ENCODE measurements around the gene PLEKHJ1. TPM values are rescaled to one million over a fixed set of nuclear protein-coding genes. Genes with fewer than 3 reads are reported as not detected.

PLEKHJ1 gene
- polyA plus RNA-seq, 4 donors: 118 to 307 (median 278) TPM

DNA sequence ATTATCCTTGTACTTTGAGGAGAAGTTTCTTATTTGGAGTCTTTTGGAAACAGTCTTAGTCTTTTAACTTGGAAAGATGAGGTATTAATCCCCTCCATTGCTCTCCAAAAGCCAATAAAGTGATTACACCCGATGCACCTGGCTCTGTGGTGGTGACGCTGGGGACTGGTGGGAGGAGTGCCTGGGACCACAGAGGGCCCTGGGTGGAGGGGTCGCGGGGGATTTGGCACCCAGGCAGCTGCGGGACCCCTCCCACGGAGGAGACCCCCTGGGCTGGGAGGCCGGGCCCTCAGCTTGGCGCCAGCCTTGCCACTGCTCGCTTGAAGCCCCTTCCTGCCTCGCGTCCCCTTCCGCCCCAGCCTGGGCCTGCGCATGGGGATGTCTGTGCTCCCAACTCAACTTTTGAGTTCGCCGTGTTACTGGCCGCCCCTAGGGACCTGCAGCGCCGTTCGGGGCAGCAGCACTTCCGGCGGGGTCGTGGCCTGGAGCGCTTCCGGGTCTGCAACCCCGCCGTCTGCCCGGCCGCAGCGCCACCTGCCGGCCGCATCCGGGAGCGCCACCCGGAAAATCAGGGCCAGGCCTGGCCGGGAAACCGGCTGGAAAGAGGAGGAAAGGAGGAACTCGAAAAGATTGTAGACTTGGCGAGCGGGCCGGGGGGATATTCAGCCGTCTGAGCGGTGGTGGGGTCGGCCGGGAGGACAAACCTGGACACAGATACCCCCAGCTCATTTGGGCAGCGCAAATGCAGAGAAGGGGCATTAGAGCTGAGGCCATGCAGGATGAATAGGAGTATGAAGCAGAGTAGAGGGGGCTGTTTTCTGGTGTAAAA, 37.4 kb upstream of the PLEKHJ1 start:
- H3K36me3 ChIP-seq (ENCODE audit: control insufficient read depth in 3 of 3, insufficient read depth in 2 of 3, low read depth in 1 of 3, low read length in 3 of 3): peaks cover 2 to 51% (median 13%) of the 10 kb centered on the region in 3 donors
- FAIRE-seq (no peak), DNase-seq (peak; percentile 76 to 89)
- H3K4me3 ChIP-seq (ENCODE audit: low read depth in 1 of 3, low read length in 3 of 3): peak overlapping the region in 2 of 3 donors; percentile 1 to 37
- H3K27me3 ChIP-seq (ENCODE audit: control insufficient read depth in 3 of 3, insufficient read depth in 3 of 3, low read length in 3 of 3): no peaks in the 10 kb centered on the region
- H3K9me3 ChIP-seq (ENCODE audit: control insufficient read depth in 2 of 2, insufficient read depth in 1 of 2, low read depth in 1 of 2, low read length in 1 of 2): no peaks in the 10 kb centered on the region
- 6 to 10% (median 7%) methylated on average over 43 to 45 of the region's 45 CpGs for WGBS, 3 donors
- H3K27ac ChIP-seq (ENCODE audit: low read depth in 1 of 3, low read length in 2 of 3): peak overlapping the region; percentile 78 to 81 (median 79)
- H3K4me1 ChIP-seq (ENCODE audit: control insufficient read depth in 3 of 3, insufficient read depth in 2 of 3, low read depth in 1 of 3, low read length in 2 of 3): peaks cover 5 to 32% (median 6%) of the 10 kb centered on the region in 3 donors

GRCh38 chr19:2271234-2272103, 35.3 kb upstream of the PLEKHJ1 start:
- peaks cover 5 to 34% (median 6%) of the 10 kb centered on the region in 3 donors for H3K4me1 ChIP-seq (ENCODE audit: control insufficient read depth in 3 of 3, insufficient read depth in 2 of 3, low read depth in 1 of 3, low read length in 2 of 3)
- 11 to 22% (median 11%) methylated on average over 35 to 43 of the region's 43 CpGs for WGBS, 3 donors

GRCh38 chr19:2270423-2271233, 34.5 kb upstream of the PLEKHJ1 start:
- H3K27me3 ChIP-seq (ENCODE audit: control insufficient read depth in 3 of 3, insufficient read depth in 3 of 3, low read length in 3 of 3): no peaks in the 10 kb centered on the region
- H3K36me3 ChIP-seq (ENCODE audit: control insufficient read depth in 3 of 3, insufficient read depth in 2 of 3, low read depth in 1 of 3, low read length in 3 of 3): peaks cover 2 to 43% (median 13%) of the 10 kb centered on the region in 3 donors
- H3K9me3 ChIP-seq (ENCODE audit: control insufficient read depth in 2 of 2, insufficient read depth in 1 of 2, low read depth in 1 of 2, low read length in 1 of 2): no peaks in the 10 kb centered on the region
- 0 to 1% (median 0%) methylated on average over 32 to 88 of the region's 88 CpGs for WGBS, 3 donors
- DNase-seq (peak; percentile 76 to 92), FAIRE-seq (no peak)
- peaks cover 5 to 34% (median 6%) of the 10 kb centered on the region in 3 donors for H3K4me1 ChIP-seq (ENCODE audit: control insufficient read depth in 3 of 3, insufficient read depth in 2 of 3, low read depth in 1 of 3, low read length in 2 of 3)
- peak overlapping the region; percentile 93 to 100 (median 100) for H3K4me3 ChIP-seq (ENCODE audit: low read depth in 1 of 3, low read length in 3 of 3)
- H3K27ac ChIP-seq (ENCODE audit: low read depth in 1 of 3, low read length in 2 of 3): peak overlapping the region; percentile 96 to 99 (median 98)

More at GRCh38 chr19:2271234-2272103, 35.3 kb upstream of the PLEKHJ1 start:
- Histone ChIP-seq H3K9me3 (ENCODE audit: control insufficient read depth in 2 of 2, insufficient read depth in 1 of 2, low read depth in 1 of 2, low read length in 1 of 2) (no peaks in the 10 kb centered on the region), H3K27me3 (ENCODE audit: control insufficient read depth in 3 of 3, insufficient read depth in 3 of 3, low read length in 3 of 3) (no peaks in the 10 kb centered on the region), H3K27ac (ENCODE audit: low read depth in 1 of 3, low read length in 2 of 3) (peak overlapping the region; percentile 90 to 99 (median 96)), H3K4me3 (ENCODE audit: low read depth in 1 of 3, low read length in 3 of 3) (peak overlapping the region; percentile 93 to 100 (median 100)), H3K36me3 (ENCODE audit: control insufficient read depth in 3 of 3, insufficient read depth in 2 of 3, low read depth in 1 of 3, low read length in 3 of 3) (peaks cover 2 to 47% (median 13%) of the 10 kb centered on the region in 3 donors)
- FAIRE-seq: no peak
- peak; percentile 51 to 62 for DNase-seq

GRCh38 chr19:2270157-2270422, 34.0 kb upstream of the PLEKHJ1 start:
- Histone ChIP-seq H3K9me3 (ENCODE audit: control insufficient read depth in 2 of 2, insufficient read depth in 1 of 2, low read depth in 1 of 2, low read length in 1 of 2) (no peaks in the 10 kb centered on the region), H3K4me3 (ENCODE audit: low read depth in 1 of 3, low read length in 3 of 3) (peak overlapping the region; percentile 93 to 100 (median 100)), H3K27ac (ENCODE audit: low read depth in 1 of 3, low read length in 2 of 3) (peak overlapping the region; percentile 96 to 99 (median 98)), H3K4me1 (ENCODE audit: control insufficient read depth in 3 of 3, insufficient read depth in 2 of 3, low read depth in 1 of 3, low read length in 2 of 3) (peaks cover 5 to 34% (median 6%) of the 10 kb centered on the region in 3 donors), H3K27me3 (ENCODE audit: control insufficient read depth in 3 of 3, insufficient read depth in 3 of 3, low read length in 3 of 3) (no peaks in the 10 kb centered on the region), H3K36me3 (ENCODE audit: control insufficient read depth in 3 of 3, insufficient read depth in 2 of 3, low read depth in 1 of 3, low read length in 3 of 3) (peaks cover 2 to 39% (median 13%) of the 10 kb centered on the region in 3 donors)
- FAIRE-seq (no peak), DNase-seq (peak in 1 of 2 donors; percentile 46)
- 0% methylated on average over 14 to 30 of the region's 30 CpGs for WGBS, 3 donors

DNA sequence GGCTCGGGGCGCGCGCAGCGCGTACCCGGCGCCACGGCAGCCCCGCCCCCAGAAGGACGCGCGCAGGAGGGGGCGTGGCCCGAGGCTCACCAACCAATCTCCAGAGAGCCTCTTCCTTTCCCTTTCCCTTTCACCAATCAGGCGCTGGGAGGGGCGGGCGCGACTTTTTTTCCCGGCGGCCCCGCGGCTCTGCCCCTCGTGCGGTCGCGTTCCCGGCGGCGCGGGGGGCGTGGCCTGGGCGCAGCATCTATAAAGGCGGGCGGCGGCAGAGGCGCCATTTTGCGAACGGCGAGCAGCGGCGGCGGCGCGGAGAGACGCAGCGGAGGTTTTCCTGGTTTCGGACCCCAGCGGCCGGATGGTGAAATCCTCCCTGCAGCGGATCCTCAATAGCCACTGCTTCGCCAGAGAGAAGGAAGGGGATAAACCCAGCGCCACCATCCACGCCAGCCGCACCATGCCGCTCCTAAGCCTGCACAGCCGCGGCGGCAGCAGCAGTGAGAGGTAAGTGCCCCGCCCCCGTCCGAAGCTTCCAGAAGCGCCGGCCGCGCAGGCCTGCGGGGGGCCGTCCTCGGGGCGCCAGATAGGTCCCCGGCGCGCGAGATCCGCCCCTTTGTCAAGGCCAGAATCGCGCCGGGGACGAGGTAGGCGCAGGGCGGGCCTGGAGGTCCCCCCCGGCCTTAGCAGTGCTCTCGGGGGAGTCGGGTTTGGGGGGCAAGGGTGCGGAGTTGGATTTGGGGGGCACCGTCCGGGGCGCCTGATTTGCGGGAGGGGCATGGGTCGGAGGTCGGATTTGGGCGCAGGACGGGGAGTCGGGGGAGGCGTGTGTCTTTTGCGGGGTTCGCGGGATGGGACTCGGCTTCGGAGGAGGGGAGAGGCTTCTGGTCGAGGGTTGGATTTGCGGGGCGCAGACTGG, 33.4 kb upstream of the PLEKHJ1 start:
- peak overlapping the region; percentile 93 to 100 (median 100) for H3K4me3 ChIP-seq (ENCODE audit: low read depth in 1 of 3, low read length in 3 of 3)
- peaks cover 2 to 36% (median 13%) of the 10 kb centered on the region in 3 donors for H3K36me3 ChIP-seq (ENCODE audit: control insufficient read depth in 3 of 3, insufficient read depth in 2 of 3, low read depth in 1 of 3, low read length in 3 of 3)
- H3K27me3 ChIP-seq (ENCODE audit: control insufficient read depth in 3 of 3, insufficient read depth in 3 of 3, low read length in 3 of 3): no peaks in the 10 kb centered on the region
- no peaks in the 10 kb centered on the region for H3K9me3 ChIP-seq (ENCODE audit: control insufficient read depth in 2 of 2, insufficient read depth in 1 of 2, low read depth in 1 of 2, low read length in 1 of 2)
- FAIRE-seq: no peak
- peak; percentile 97 to 98 for DNase-seq
- peaks cover 5 to 34% (median 6%) of the 10 kb centered on the region in 3 donors for H3K4me1 ChIP-seq (ENCODE audit: control insufficient read depth in 3 of 3, insufficient read depth in 2 of 3, low read depth in 1 of 3, low read length in 2 of 3)
- 0 to 1% (median 1%) methylated on average over 45 to 103 of the region's 103 CpGs for WGBS, 3 donors
- H3K27ac ChIP-seq (ENCODE audit: low read depth in 1 of 3, low read length in 2 of 3): peak overlapping the region; percentile 96 to 99 (median 98)

GRCh38 chr19:2268861-2269243, 32.7 kb upstream of the PLEKHJ1 start:
- H3K27me3 ChIP-seq (ENCODE audit: control insufficient read depth in 3 of 3, insufficient read depth in 3 of 3, low read length in 3 of 3): no peaks in the 10 kb centered on the region
- peak overlapping the region; percentile 51 to 66 (median 53) for H3K4me3 ChIP-seq (ENCODE audit: low read depth in 1 of 3, low read length in 3 of 3)
- H3K36me3 ChIP-seq (ENCODE audit: control insufficient read depth in 3 of 3, insufficient read depth in 2 of 3, low read depth in 1 of 3, low read length in 3 of 3): peaks cover 2 to 29% (median 13%) of the 10 kb centered on the region in 3 donors
- FAIRE-seq: no peak
- peak overlapping the region in 2 of 3 donors; percentile 24 to 56 for H3K27ac ChIP-seq (ENCODE audit: low read depth in 1 of 3, low read length in 2 of 3)
- DNase-seq: no peak
- H3K9me3 ChIP-seq (ENCODE audit: control insufficient read depth in 2 of 2, insufficient read depth in 1 of 2, low read depth in 1 of 2, low read length in 1 of 2): no peaks in the 10 kb centered on the region
- peaks cover 5 to 31% (median 5%) of the 10 kb centered on the region in 3 donors for H3K4me1 ChIP-seq (ENCODE audit: control insufficient read depth in 3 of 3, insufficient read depth in 2 of 3, low read depth in 1 of 3, low read length in 2 of 3)
- 1 to 2% (median 2%) methylated on average over 16 to 19 of the region's 19 CpGs for WGBS, 3 donors

DNA sequence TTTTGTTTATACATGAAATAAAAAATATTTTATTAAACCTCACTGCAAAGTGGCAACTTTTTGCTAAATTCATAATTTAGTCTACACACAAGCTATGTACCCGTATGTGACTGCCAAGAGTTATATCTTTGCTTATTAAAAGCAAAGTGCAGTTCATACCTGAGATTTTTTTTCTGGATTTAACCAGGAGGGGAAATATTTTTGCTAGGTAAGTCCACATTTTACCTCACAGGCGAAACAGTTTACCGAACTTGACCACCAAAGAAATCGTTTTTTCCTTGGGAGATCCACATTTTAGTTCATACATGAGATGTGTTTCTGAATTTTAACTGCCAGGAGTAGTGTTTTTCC, 32.3 kb upstream of the PLEKHJ1 start:
- no peak for FAIRE-seq
- H3K27ac ChIP-seq (ENCODE audit: low read depth in 1 of 3, low read length in 2 of 3): no peak overlapping the region
- WGBS, 3 donors: 83 to 92% (median 85%) methylated on average over 4 of the region's 4 CpGs

More for the DNA sequence above, 32.3 kb upstream of the PLEKHJ1 start:
- DNase-seq: no peak
- no peaks in the 10 kb centered on the region for H3K27me3 ChIP-seq (ENCODE audit: control insufficient read depth in 3 of 3, insufficient read depth in 3 of 3, low read length in 3 of 3)
- peaks cover 2 to 25% (median 12%) of the 10 kb centered on the region in 3 donors for H3K36me3 ChIP-seq (ENCODE audit: control insufficient read depth in 3 of 3, insufficient read depth in 2 of 3, low read depth in 1 of 3, low read length in 3 of 3)
- H3K4me3 ChIP-seq (ENCODE audit: low read depth in 1 of 3, low read length in 3 of 3): no peak overlapping the region
- H3K4me1 ChIP-seq (ENCODE audit: control insufficient read depth in 3 of 3, insufficient read depth in 2 of 3, low read depth in 1 of 3, low read length in 2 of 3): peaks cover 4 to 27% (median 5%) of the 10 kb centered on the region in 3 donors
- no peaks in the 10 kb centered on the region for H3K9me3 ChIP-seq (ENCODE audit: control insufficient read depth in 2 of 2, insufficient read depth in 1 of 2, low read depth in 1 of 2, low read length in 1 of 2)

All from small intestine (tissue), 7 donors.